ENCODE data around the gene PLAAT3. TPM values are rescaled to one million over a fixed set of nuclear protein-coding genes. Genes with fewer than 3 reads are reported as not detected.
A peak's percentile ranks its signal among the peaks of the same experiment; 100 is the strongest.

The PLAAT3 gene
- total and polyA plus RNA-seq, 2 of the 8 experiments (the other 6 are each of a cell fraction or from before 2014, with no cell fraction given) = 109 to 190 TPM

DNA sequence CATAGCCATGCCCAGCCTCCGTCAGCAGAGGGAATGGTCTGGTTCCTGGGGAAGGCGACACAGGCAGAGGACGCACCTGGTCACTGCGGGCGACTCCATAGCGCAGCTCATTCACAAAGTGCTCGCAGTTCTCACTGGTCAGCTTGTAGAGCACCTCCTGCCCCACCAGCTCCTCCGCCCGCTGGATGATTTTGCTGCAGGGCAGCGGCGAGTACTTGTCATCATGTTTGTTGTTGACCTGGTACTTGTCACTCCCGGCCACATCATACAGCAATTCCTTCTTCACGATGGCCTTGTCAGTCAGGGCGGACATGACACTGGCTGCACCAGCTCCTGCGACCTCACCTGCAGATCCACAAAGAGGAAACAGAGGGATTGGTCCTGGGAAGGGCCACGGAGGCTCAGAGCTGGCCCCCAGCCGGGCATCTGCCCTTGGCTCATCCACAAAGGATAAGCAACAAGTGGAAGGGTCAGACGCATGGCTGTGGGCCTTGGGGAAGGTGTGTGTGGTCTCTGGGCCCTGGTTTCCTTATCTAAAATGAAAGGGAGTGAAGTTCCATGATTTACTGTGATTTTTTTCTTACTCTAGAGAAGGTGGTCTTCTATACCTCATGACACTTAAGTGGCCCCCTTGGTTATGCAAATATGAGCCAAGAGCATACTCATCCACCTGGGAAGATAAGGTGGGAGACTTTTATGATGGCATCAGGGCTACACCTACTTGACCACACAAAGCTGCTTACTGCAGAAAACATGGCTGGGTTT lies 24.0 kb downstream of the PLAAT3 start:
- H2AFZ ChIP-seq (ENCODE audit: low read length) = no peak overlapping the region
- no peak overlapping the region for H3K4ac ChIP-seq (replicated peaks; ENCODE audit: insufficient read length, low read depth, low read length)
- H3K9me3 ChIP-seq (ENCODE audit: insufficient read depth in 2 of 2, low read depth in 1 of 2, low read length in 1 of 2) = no peaks in the 10 kb centered on the region
- no peak overlapping the region for H3K27ac ChIP-seq (ENCODE audit: low read depth, low read length)
- H3K36me3 ChIP-seq (ENCODE audit: control insufficient read depth in 2 of 4, insufficient read depth in 4 of 4, low read length in 3 of 4) = peaks cover 6 to 52% (median 21%) of the 10 kb centered on the region in 4 experiments; a peak in 5 of 8 replicates
- no peak overlapping the region for H3K23ac ChIP-seq (ENCODE audit: insufficient read length)
- no peak overlapping the region for H3K4me3 ChIP-seq (ENCODE audit: extremely low read depth in 1 of 4, insufficient read depth in 2 of 4, low read depth in 3 of 4, low read length in 4 of 4)
- H3K18ac ChIP-seq (ENCODE audit: extremely low read depth, low read length) = no peak overlapping the region
- peak overlapping the region; percentile 24; the same call in 1 of the 2 replicates for H2BK5ac ChIP-seq (ENCODE audit: low read depth, low read length)
- H3K79me2 ChIP-seq (ENCODE audit: control insufficient read depth in 1 of 2, insufficient read depth in 2 of 2, low read length in 2 of 2) = no peaks in the 10 kb centered on the region; a peak in 1 of 4 replicates
- H4K8ac ChIP-seq (ENCODE audit: extremely low read depth, insufficient read depth, low read length) = no peak overlapping the region
- H2BK120ac ChIP-seq (replicated peaks; ENCODE audit: low read depth, low read length) = no peak overlapping the region
- H3K79me1 ChIP-seq (ENCODE audit: low read depth, low read length) = peaks cover 4% of the 10 kb centered on the region; the same call in 1 of the 2 replicates
- no peak overlapping the region for H2BK12ac ChIP-seq (ENCODE audit: low read depth, low read length)
- WGBS, 2 experiments (ENCODE audit: extremely low coverage in 1 of 2, insufficient coverage in 1 of 2, insufficient read length in 1 of 2, insufficient replicate concordance in 2 of 2, low coverage in 1 of 2, low lambda C conversion rate in 2 of 2, missing lambda C conversion rate in 1 of 2) = 92% methylated on average over 18 of the region's 18 CpGs; no CpG with 5 or more reads in 1 of the 2 experiments
- ChIA-PET CTCF (ENCODE audit: partially characterized antibody) (interaction anchor here (1.3 to 1.9 kb wide), 3 partner anchors 15 to 49 kb away, joined by 4 to 9 read pairs (median 6); no protein-coding TSS in a partner anchor), POLR2A (ENCODE audit: partially characterized antibody) (no interaction called here)
- H3K4me2 ChIP-seq (ENCODE audit: insufficient read depth in 1 of 2, low read depth in 2 of 2, low read length in 2 of 2) = no peak overlapping the region
- H2BK15ac ChIP-seq (ENCODE audit: low read length) = no peak overlapping the region
- H2AK5ac ChIP-seq (ENCODE audit: low read depth, low read length) = no peak overlapping the region
- H3K9ac ChIP-seq (replicated peaks in 1 of 4; ENCODE audit: extremely low read depth in 1 of 4, low read depth in 3 of 4, low read length in 3 of 4) = no peak overlapping the region
- H2BK20ac ChIP-seq (ENCODE audit: low read length) = no peak overlapping the region
- H3K23me2 ChIP-seq (ENCODE audit: low read depth, low read length) = no peaks in the 10 kb centered on the region
- H4K91ac ChIP-seq (replicated peaks; ENCODE audit: insufficient read length, low read length) = no peak overlapping the region
- H3K14ac ChIP-seq (ENCODE audit: insufficient read length) = no peak overlapping the region
- FAIRE-seq (no peak), DNase-seq (ENCODE audit: low read depth in 1 of 2, low spot score in 2 of 2) (no peak)
- H3K27me3 ChIP-seq (replicated peaks in 1 of 4; ENCODE audit: control insufficient read depth in 3 of 4, extremely low read depth in 1 of 4, insufficient read depth in 3 of 4, low read length in 3 of 4) = no peaks in the 10 kb centered on the region
- no peak overlapping the region for H4K5ac ChIP-seq (ENCODE audit: insufficient read length, low read depth, low read length)
- H3K4me1 ChIP-seq (replicated peaks in 1 of 4; ENCODE audit: control insufficient read depth in 3 of 4, insufficient read depth in 4 of 4, low read length in 3 of 4) = no peaks in the 10 kb centered on the region
- no peak overlapping the region for H3K56ac ChIP-seq (replicated peaks; ENCODE audit: insufficient read length, low read depth, low read length)
- peaks cover 0 to 6% of the 10 kb centered on the region in 2 experiments for H4K20me1 ChIP-seq (replicated peaks in 1 of 2; ENCODE audit: control insufficient read depth in 1 of 2, insufficient read depth in 2 of 2, low read length in 2 of 2)
- TF ChIP-seq TAF7 (optimal IDR thresholded peaks at IDR 0.05; ENCODE audit: borderline replicate concordance, low read depth, low read length) (no peak), BCL11A (IDR thresholded peaks at IDR 0.05; ENCODE audit: low read depth in 2 of 2, low read length in 2 of 2) (no peak), JUND (IDR thresholded peaks at IDR 0.05; ENCODE audit: low read length) (no peak), EZH2 (IDR thresholded peaks at IDR 0.05; ENCODE audit: low read depth, low read length, severe bottlenecking) (no peak), JUN (IDR thresholded peaks at IDR 0.05; ENCODE audit: low read depth, low read length) (no peak), SP2 (IDR thresholded peaks at IDR 0.05; ENCODE audit: low read length) (no peak), RNF2 (IDR thresholded peaks at IDR 0.05; ENCODE audit: borderline replicate concordance, low read depth, low read length, missing control alignments, poor library complexity, severe bottlenecking) (no peak), FOSL1 (IDR thresholded peaks at IDR 0.05; ENCODE audit: insufficient read depth, low read depth, low read length) (no peak), ZNF274 (IDR thresholded peaks at IDR 0.05; ENCODE audit: borderline replicate concordance, extremely low read depth, low read length) (no peak)
- TF ChIP-seq, protein P1, sequence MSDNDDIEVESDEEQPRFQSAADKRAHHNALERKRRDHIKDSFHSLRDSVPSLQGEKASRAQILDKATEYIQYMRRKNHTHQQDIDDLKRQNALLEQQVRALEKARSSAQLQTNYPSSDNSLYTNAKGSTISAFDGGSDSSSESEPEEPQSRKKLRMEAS (IDR thresholded peaks at IDR 0.05) = no peak
- TF ChIP-seq, protein P2, sequence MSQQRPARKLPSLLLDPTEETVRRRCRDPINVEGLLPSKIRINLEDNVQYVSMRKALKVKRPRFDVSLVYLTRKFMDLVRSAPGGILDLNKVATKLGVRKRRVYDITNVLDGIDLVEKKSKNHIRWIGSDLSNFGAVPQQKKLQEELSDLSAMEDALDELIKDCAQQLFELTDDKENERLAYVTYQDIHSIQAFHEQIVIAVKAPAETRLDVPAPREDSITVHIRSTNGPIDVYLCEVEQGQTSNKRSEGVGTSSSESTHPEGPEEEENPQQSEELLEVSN (IDR thresholded peaks at IDR 0.05) = no peak
